Sigmoid colon (tissue), 7 donors: ENCODE measurements around the gene BTBD9. TPM values are rescaled to one million over a fixed set of nuclear protein-coding genes. Genes with fewer than 3 reads are reported as not detected.

Experiments
- DNase-seq: peaks from one replicate; pipeline ENCODE4 v3.0.0-alpha.2; 2019
- H3K27ac ChIP-seq, 4 donors: fragments of 200-600 bp; sonication (generic); one replicate each; pipeline ENCODE4 v1.5.1; 2016 to 2019; ENCODE audit warnings: mild to moderate bottlenecking in 1 of 4
- H3K27me3 ChIP-seq, 3 donors: fragments of 200-600 bp; sonication (generic); one replicate each; pipeline ENCODE4 v1.5.1; 2019; ENCODE audit warnings: mild to moderate bottlenecking in 1 of 3
- H3K36me3 ChIP-seq, 4 donors: fragments of 200-600 bp; sonication (generic); one replicate each; pipeline ENCODE4 v1.5.1; 2016 to 2019
- H3K4me1 ChIP-seq, 4 donors: fragments of 200-600 bp; sonication (generic); one replicate each; pipeline ENCODE4 v1.5.1; 2017 to 2019
- H3K4me3 ChIP-seq, 4 donors: fragments of 200-600 bp; sonication (generic); one replicate each; pipeline ENCODE4 v1.5.1; 2017 to 2019; ENCODE audit warnings: mild to moderate bottlenecking in 2 of 4, moderate library complexity in 1 of 4
- H3K9me3 ChIP-seq, 4 donors: fragments of 200-600 bp in 3 of 4; sonication (generic) in 3 of 4; one replicate each; pipeline versions ENCODE4 v1.5.1 to v1.6.1; 2013 to 2019
- EP300 ChIP-seq, 4 donors: sonication (generic); formaldehyde crosslinking; IDR thresholded peaks; one replicate each; pipeline ENCODE4 v1.6.1; 2017; ENCODE audit warnings: antibody characterized with exemption in 4 of 4
- POLR2A ChIP-seq, 2 donors: fragments of 450-650 bp; IDR thresholded peaks; one replicate each; pipeline ENCODE4 v1.6.1; 2016; ENCODE audit warnings: antibody characterized with exemption in 2 of 2, mild to moderate bottlenecking in 2 of 2, moderate library complexity in 2 of 2
- POLR2AphosphoS5 ChIP-seq, 4 donors: sonication (generic); formaldehyde crosslinking; IDR thresholded peaks; one replicate each; pipeline ENCODE4 v1.6.1; 2017; ENCODE audit warnings: antibody characterized with exemption in 4 of 4
- WGBS, 2 donors: extraction: QIAGEN DNeasy Blood & Tissue Kit; methylation state at CpG; one replicate each; pipeline ENCODE4 v1.1.7; 2013; 5-methylcytosine and 5-hydroxymethylcytosine counted together
- intact Hi-C: fragments of 100-400 bp; cut with DNase I; formaldehyde crosslinking; loops from one replicate; pipeline ENCODE4 v1.15.1; 2023
- polyA plus RNA-seq, 3 donors: library from polyadenylated mRNA; stranded (reverse); fragments of 200-250 nt; gene quantifications; one replicate each; pipeline ENCODE4 v1.2.3, GENCODE V29; 2013
- total RNA-seq, 4 donors: library from RNA; depleted of rRNA; stranded (reverse); fragments of >200 nt; gene quantifications; one replicate each; pipeline ENCODE4 v1.1.0, GENCODE V29; 2016
- TF ChIP-seq, protein P1 (sequence below), 4 experiments: fragments of 450-650 bp in 3 of 4; fragments of 200-600 bp in 1 of 4; IDR thresholded peaks; one replicate each; pipeline ENCODE4 v1.5.1; 2016 to 2019; ENCODE audit warnings: antibody characterized with exemption in 4 of 4, mild to moderate bottlenecking in 3 of 4, moderate library complexity in 2 of 4
- donor health status: healthy with polysubstance abuse.
- donor health status: Bipolar disorder and iron deficiency.
- donor health status: healthy.

The BTBD9 gene
- total and polyA plus RNA-seq, 7 donors: 3.6 to 20.8 (median 10.5) TPM

DNA sequence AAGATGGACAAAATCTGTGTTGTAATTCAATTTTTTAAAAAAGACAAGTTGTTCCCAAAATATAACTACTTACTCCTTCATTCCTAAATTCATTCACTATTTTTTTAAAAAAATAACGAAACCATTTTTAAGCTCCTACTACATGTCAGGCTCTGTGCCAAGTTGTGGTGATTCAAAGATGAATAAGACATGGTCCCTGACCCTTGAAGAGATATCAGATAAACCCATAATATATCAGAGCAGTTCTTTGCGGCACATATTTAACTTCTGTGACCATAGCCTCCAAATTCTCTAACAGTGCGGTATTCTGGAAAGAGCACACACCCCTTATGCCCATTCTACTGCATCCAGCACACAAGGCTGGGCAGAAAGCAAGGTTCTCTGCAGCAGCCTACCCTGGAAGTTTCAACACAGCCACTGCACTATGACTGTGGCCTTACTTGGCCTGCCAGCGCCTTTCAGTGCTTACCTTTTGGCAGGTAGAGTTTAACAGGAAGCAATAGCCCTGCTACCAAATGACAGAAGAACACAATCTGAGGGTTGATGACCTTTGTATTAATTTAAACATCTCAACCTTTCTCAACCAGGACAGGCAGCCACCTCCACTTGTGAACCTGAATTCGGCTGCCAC lies 406.5 kb downstream of the BTBD9 start:
- no peak overlapping the region for H3K27ac ChIP-seq
- TF ChIP-seq, protein P1, sequence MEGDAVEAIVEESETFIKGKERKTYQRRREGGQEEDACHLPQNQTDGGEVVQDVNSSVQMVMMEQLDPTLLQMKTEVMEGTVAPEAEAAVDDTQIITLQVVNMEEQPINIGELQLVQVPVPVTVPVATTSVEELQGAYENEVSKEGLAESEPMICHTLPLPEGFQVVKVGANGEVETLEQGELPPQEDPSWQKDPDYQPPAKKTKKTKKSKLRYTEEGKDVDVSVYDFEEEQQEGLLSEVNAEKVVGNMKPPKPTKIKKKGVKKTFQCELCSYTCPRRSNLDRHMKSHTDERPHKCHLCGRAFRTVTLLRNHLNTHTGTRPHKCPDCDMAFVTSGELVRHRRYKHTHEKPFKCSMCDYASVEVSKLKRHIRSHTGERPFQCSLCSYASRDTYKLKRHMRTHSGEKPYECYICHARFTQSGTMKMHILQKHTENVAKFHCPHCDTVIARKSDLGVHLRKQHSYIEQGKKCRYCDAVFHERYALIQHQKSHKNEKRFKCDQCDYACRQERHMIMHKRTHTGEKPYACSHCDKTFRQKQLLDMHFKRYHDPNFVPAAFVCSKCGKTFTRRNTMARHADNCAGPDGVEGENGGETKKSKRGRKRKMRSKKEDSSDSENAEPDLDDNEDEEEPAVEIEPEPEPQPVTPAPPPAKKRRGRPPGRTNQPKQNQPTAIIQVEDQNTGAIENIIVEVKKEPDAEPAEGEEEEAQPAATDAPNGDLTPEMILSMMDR (IDR thresholded peaks at IDR 0.05): no peak
- no peak for TF ChIP-seq POLR2AphosphoS5 (IDR thresholded peaks at IDR 0.05)
- TF ChIP-seq EP300 (IDR thresholded peaks at IDR 0.05): no peak
- no peak for TF ChIP-seq POLR2A (IDR thresholded peaks at IDR 0.05)
- H3K27me3 ChIP-seq: no peaks in the 10 kb centered on the region
- no peaks in the 10 kb centered on the region for H3K4me1 ChIP-seq
- WGBS, 2 donors: 63 to 80% methylated on average over 5 of the region's 5 CpGs
- H3K36me3 ChIP-seq: no peaks in the 10 kb centered on the region
- H3K9me3 ChIP-seq: no peaks in the 10 kb centered on the region
- intact Hi-C loops: no loop called here
- no peak overlapping the region for H3K4me3 ChIP-seq
- DNase-seq: no peak

DNA sequence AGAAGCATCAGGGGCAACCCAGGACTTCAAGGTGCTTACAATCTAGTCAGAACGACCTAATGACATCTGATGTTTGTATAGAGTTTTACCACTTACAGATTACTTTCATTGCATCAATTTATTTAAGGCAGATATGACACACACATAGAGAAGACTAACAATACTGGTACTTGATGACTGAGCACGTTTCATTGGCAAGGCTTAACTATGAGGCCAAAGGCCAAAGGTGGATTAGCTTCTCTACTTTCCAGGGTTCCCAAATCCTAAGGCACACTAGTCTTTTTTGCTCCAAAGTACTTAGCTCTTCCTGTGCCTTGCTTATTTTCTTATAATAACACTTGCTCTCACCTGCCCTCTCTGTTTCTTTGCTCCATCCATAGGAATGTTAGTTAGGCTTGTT lies 414.0 kb downstream of the BTBD9 start:
- H3K4me1 ChIP-seq: no peaks in the 10 kb centered on the region
- no peaks in the 10 kb centered on the region for H3K9me3 ChIP-seq
- TF ChIP-seq, protein P1 (IDR thresholded peaks at IDR 0.05): no peak
- TF ChIP-seq POLR2A (IDR thresholded peaks at IDR 0.05): no peak
- no peak for TF ChIP-seq EP300 (IDR thresholded peaks at IDR 0.05)
- TF ChIP-seq POLR2AphosphoS5 (IDR thresholded peaks at IDR 0.05): no peak
- intact Hi-C loops: no loop called here
- no peak for DNase-seq
- no peaks in the 10 kb centered on the region for H3K27me3 ChIP-seq
- H3K27ac ChIP-seq: no peak overlapping the region
- WGBS, 2 donors: 9 to 47% methylated on average over 2 of the region's 2 CpGs
- no peak overlapping the region for H3K4me3 ChIP-seq
- no peaks in the 10 kb centered on the region for H3K36me3 ChIP-seq

DNA sequence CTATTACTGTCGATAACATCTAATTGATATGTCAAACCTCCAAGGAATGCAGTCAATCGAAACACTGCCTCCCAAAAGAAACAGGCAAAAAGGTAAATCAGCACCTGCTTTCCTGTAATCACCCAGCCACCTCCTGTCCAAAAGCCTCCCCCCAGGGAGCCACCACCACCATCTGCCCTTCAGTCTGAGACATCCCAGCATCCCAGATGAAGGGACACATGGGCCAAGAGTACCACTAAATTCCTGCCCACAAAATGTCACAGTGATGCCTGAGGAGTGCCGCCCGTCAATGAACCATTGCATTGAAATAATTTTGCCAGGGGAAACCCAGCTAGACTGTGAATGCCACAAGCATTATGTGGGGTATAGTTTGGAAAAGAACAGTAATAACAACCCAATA lies 418.5 kb downstream of the BTBD9 start:
- Histone ChIP-seq H3K4me3 (no peak overlapping the region), H3K27ac (no peak overlapping the region), H3K9me3 (no peaks in the 10 kb centered on the region), H3K4me1 (no peaks in the 10 kb centered on the region), H3K36me3 (no peaks in the 10 kb centered on the region), H3K27me3 (no peaks in the 10 kb centered on the region)
- intact Hi-C loops: no loop called here
- WGBS, 2 donors: 96% methylated on average over 4 of the region's 4 CpGs
- DNase-seq: no peak
- no peak for TF ChIP-seq EP300 (IDR thresholded peaks at IDR 0.05)
- no peak for TF ChIP-seq POLR2AphosphoS5 (IDR thresholded peaks at IDR 0.05)
- no peak for TF ChIP-seq POLR2A (IDR thresholded peaks at IDR 0.05)
- TF ChIP-seq, protein P1 (IDR thresholded peaks at IDR 0.05): no peak

DNA sequence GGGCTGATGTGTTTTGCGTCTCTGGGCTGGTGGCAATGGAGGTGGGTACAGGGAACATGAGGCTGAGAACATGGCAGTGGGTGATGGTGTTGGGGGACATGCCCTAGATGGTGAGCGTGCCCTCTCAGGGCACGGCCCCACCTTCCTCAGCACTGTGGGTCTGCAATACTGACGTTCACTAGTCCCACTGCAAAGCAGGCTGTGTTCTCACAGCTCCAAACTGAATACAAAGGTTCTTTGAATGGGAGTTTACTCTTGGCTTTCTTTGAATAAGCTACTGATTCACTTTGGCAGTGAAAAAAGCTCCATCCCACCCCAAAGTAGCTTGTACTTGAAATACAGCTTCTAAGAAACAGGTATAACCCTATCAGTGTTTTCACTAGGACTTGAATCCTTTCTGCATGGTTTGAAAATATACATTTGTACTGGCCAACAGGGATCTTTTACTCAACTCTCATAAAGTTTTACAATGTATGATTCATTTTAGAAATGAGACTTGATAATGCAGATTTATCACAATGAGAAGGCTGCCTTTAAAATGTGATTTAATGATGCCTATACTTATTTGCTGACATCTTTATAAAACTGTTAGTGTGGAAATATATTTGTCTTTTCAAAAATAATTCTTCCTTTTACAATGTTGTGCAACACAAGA lies 419.5 kb downstream of the BTBD9 start:
- no peak for DNase-seq
- intact Hi-C loops: no loop called here
- TF ChIP-seq EP300 (IDR thresholded peaks at IDR 0.05) (no peak), POLR2AphosphoS5 (IDR thresholded peaks at IDR 0.05) (no peak), POLR2A (IDR thresholded peaks at IDR 0.05) (no peak)
- TF ChIP-seq, protein P1 (IDR thresholded peaks at IDR 0.05): no peak
- H3K36me3 ChIP-seq: no peaks in the 10 kb centered on the region
- H3K4me1 ChIP-seq: no peaks in the 10 kb centered on the region
- H3K27ac ChIP-seq: no peak overlapping the region
- no peak overlapping the region for H3K4me3 ChIP-seq
- H3K27me3 ChIP-seq: no peaks in the 10 kb centered on the region
- H3K9me3 ChIP-seq: no peaks in the 10 kb centered on the region
- WGBS, 2 donors: 72 to 90% methylated on average over 4 of the region's 4 CpGs
